HepG2 (cell line): ENCODE results near the gene ELP5. TPM values are rescaled to one million over a fixed set of nuclear protein-coding genes. Genes with fewer than 3 reads are reported as not detected.

Experiments used
- ARNTL ChIP-seq: sonication (generic); formaldehyde crosslinking; IDR thresholded peaks from 2 replicates; pipeline ENCODE4 v1.4.0; 2020; ENCODE audit warnings: mild to moderate bottlenecking, missing genetic modification reagents
- ETV5 ChIP-seq: IDR thresholded peaks from 2 replicates; pipeline ENCODE4 v1.6.1; 2018; ENCODE audit warnings: missing biosample characterization, missing genetic modification reagents, inconsistent platforms, borderline replicate concordance
- FOXJ3 ChIP-seq: sonication (generic); formaldehyde crosslinking; IDR thresholded peaks from 2 replicates; pipeline ENCODE4 v1.4.0; 2020; ENCODE audit warnings: missing genetic modification reagents, mild to moderate bottlenecking, borderline replicate concordance
- MXD3 ChIP-seq: IDR thresholded peaks from 2 replicates; pipeline ENCODE4 v1.6.1; 2016; ENCODE audit warnings: mild to moderate bottlenecking, missing biosample characterization, missing genetic modification reagents
- MXI1 ChIP-seq: IDR thresholded peaks from 3 replicates; pipeline ENCODE4 v1.6.1; 2012; ENCODE audit warnings: low read depth, low read length, inconsistent platforms, borderline replicate concordance
- REPIN1 ChIP-seq: sonication (generic); formaldehyde crosslinking; IDR thresholded peaks from 2 replicates; pipeline ENCODE4 v1.8.0; 2022; ENCODE audit warnings: missing genetic modification reagents, low read depth, mild to moderate bottlenecking, borderline replicate concordance
- SMC3 ChIP-seq: IDR thresholded peaks from 2 replicates; pipeline ENCODE4 v1.6.1; 2011; ENCODE audit warnings: low read length, improper control_type of control experiment
- SP140L ChIP-seq: sonication (generic); formaldehyde crosslinking; IDR thresholded peaks from 2 replicates; pipeline ENCODE4 v1.4.0; 2020; ENCODE audit warnings: missing genetic modification reagents, borderline replicate concordance
- TAF1 ChIP-seq: sonication (generic); formaldehyde crosslinking; IDR thresholded peaks from 2 replicates; pipeline ENCODE4 v1.4.0; 2020; ENCODE audit warnings: missing genetic modification reagents
- TGIF2 ChIP-seq: IDR thresholded peaks from 2 replicates; pipeline ENCODE4 v1.6.1; 2016; ENCODE audit warnings: control low read depth, missing compliant biosample characterization
- THAP11 ChIP-seq: IDR thresholded peaks from 2 replicates; pipeline ENCODE4 v1.6.1; 2016; ENCODE audit warnings: missing biosample characterization, missing genetic modification reagents
- USF2 ChIP-seq, 2 experiments: sonication (generic) in 1 of 2; formaldehyde crosslinking in 1 of 2; IDR thresholded peaks; 2 replicates each; pipeline versions ENCODE4 v1.5.1 to v1.6.1; 2011 to 2020; ENCODE audit warnings: borderline replicate concordance in 1 of 2, low read depth in 1 of 2, low read length in 1 of 2, mild to moderate bottlenecking in 1 of 2, missing genetic modification reagents in 1 of 2, moderate library complexity in 1 of 2
- ZNF263 ChIP-seq: sonication (generic); formaldehyde crosslinking; IDR thresholded peaks from 2 replicates; pipeline ENCODE4 v1.4.0; 2020; ENCODE audit warnings: missing genetic modification reagents
- ZNF646 ChIP-seq: sonication (generic); formaldehyde crosslinking; IDR thresholded peaks from 2 replicates; pipeline ENCODE4 v1.9.0; 2021; ENCODE audit warnings: mild to moderate bottlenecking, missing genetic modification reagents
- ZNF770 ChIP-seq: sonication (generic); formaldehyde crosslinking; IDR thresholded peaks from 2 replicates; pipeline ENCODE4 v1.5.0; 2020; ENCODE audit warnings: mild to moderate bottlenecking, missing genetic modification reagents
- ZSCAN9 ChIP-seq: IDR thresholded peaks from 2 replicates; pipeline ENCODE4 v1.6.1; 2016; ENCODE audit warnings: borderline replicate concordance
- polyA plus RNA-seq, 8 experiments: library from polyadenylated mRNA; depleted of rRNA in 3 of 8; stranded (reverse) in 7 of 8; unstranded in 1 of 8; fragments of >200 nt; fragmentation: Illumina TruSeq in 4 of 8; extraction: Trizol in 4 of 8; gene quantifications; 2 replicates each; pipeline versions ENCODE4 v1.2.1 to v1.2.3, GENCODE V29; 2011 to 2016; ENCODE audit warnings: low read depth in 4 of 8, missing spikeins in 1 of 8, mixed read lengths in 1 of 8; ENCODE audit not compliant: insufficient read depth in 1 of 8
- total RNA-seq, 5 experiments: library from RNA; depleted of rRNA; stranded (reverse); fragments of >200 nt; fragmentation: Illumina TruSeq; extraction: Trizol; gene quantifications; 2 replicates each; pipeline ENCODE4 v1.2.3, GENCODE V29; 2016; ENCODE audit warnings: low read depth in 1 of 5

ELP5 gene
- total and polyA plus RNA-seq, 2 of the 13 experiments (the other 11 are each of a cell fraction or from before 2014, with no cell fraction given): 67.6 to 69.8 TPM

GRCh38 chr17:7296189-7296861 lies 44.3 kb downstream of the ELP5 start (continued):
- TF ChIP-seq REPIN1 (CRISPR knock-in tag) (peak; percentile 26; the same call in 1 of the 2 replicates), SMC3 (peak; percentile 65; the same call in 1 of the 2 replicates), ZNF646 (CRISPR knock-in tag) (no peak), ZSCAN9 (CRISPR knock-in tag) (peak; percentile 51; the same call in 1 of the 2 replicates), MXI1 (peak; percentile 93), ZNF770 (CRISPR knock-in tag) (no peak), TAF1 (CRISPR knock-in tag) (no peak; the same call in 1 of the 2 replicates), USF2 (IDR thresholded peaks at IDR 0.05; ENCODE audit: low read depth, low read length) (peak; percentile 59), USF2 (CRISPR knock-in tag; IDR thresholded peaks at IDR 0.05; ENCODE audit: borderline replicate concordance) (no peak), THAP11 (peak; percentile 81), MXD3 (peak; percentile 92), ARNTL (CRISPR knock-in tag) (peak; percentile 86), ETV5 (CRISPR knock-in tag) (peak; percentile 29; the same call in 1 of the 2 replicates), SP140L (CRISPR knock-in tag) (no peak), ZNF263 (CRISPR knock-in tag) (peak; percentile 60), TGIF2 (CRISPR knock-in tag) (peak; percentile 19; the same call in 1 of the 2 replicates), FOXJ3 (CRISPR knock-in tag) (no peak)
